Measurements from ENCODE around the gene KLHL17.
"Not testable (repeated sequence)": the region's sequence is repeated elsewhere in the genome, so short reads cannot be mapped to it uniquely, and the experiment has no call there.

DNA sequence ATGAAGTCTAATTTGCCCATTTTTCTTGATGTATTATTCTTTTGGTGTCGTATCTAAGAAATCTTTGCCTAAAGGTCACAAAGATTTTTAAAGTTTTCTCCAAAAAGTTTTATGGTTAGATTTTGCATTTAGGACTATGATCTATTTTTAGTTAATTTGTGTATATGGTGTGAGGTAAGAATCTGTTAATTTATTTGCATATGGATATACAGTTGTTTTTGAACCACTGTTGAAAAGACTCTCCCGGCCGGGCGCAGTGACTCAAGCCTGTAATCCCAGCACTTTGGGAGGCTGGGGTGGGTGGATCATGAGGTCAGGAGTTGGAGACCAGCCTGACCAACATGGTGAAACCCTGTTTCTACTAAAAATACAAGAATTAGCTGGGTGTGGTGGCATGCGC, 27.7 kb downstream of the KLHL17 start:
- TF ChIP-seq, protein P1, sequence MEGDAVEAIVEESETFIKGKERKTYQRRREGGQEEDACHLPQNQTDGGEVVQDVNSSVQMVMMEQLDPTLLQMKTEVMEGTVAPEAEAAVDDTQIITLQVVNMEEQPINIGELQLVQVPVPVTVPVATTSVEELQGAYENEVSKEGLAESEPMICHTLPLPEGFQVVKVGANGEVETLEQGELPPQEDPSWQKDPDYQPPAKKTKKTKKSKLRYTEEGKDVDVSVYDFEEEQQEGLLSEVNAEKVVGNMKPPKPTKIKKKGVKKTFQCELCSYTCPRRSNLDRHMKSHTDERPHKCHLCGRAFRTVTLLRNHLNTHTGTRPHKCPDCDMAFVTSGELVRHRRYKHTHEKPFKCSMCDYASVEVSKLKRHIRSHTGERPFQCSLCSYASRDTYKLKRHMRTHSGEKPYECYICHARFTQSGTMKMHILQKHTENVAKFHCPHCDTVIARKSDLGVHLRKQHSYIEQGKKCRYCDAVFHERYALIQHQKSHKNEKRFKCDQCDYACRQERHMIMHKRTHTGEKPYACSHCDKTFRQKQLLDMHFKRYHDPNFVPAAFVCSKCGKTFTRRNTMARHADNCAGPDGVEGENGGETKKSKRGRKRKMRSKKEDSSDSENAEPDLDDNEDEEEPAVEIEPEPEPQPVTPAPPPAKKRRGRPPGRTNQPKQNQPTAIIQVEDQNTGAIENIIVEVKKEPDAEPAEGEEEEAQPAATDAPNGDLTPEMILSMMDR (IDR thresholded peaks at IDR 0.05), result not testable (repeated sequence)
- not testable (repeated sequence) for TF ChIP-seq POLR2A (IDR thresholded peaks at IDR 0.05)
